ENCODE measurements around the gene TXNRD2.

The TXNRD2 gene

GRCh38 chr22:19933341-19934241, 8.0 kb downstream of the TXNRD2 start:
- TF ChIP-seq CTCF (IDR thresholded peaks at IDR 0.05; ENCODE audit: low read depth, low read length, missing control alignments) = no peak
- no peak overlapping the region for H3K4me3 ChIP-seq (ENCODE audit: low read depth, low read length)
- in situ Hi-C loops (cut with HindIII; ENCODE audit: low sequenced_read_pairs) = no loop called here
- no peak for DNase-seq (ENCODE audit: low read depth)

- in situ Hi-C loops (cut with HindIII; ENCODE audit: low sequenced_read_pairs) = no loop called here
Measured at GRCh38 chr22:19932367-19933206, 9.0 kb downstream of the TXNRD2 start.

GRCh38 chr22:19931514-19931913, 10.1 kb downstream of the TXNRD2 start:
- no peak overlapping the region for H3K4me3 ChIP-seq (ENCODE audit: low read depth, low read length)
- DNase-seq (ENCODE audit: low read depth) = no peak
- no peak for TF ChIP-seq CTCF (IDR thresholded peaks at IDR 0.05; ENCODE audit: low read depth, low read length, missing control alignments)
- in situ Hi-C loops (cut with HindIII; ENCODE audit: low sequenced_read_pairs) = no loop called here

More at GRCh38 chr22:19932367-19933206, 9.0 kb downstream of the TXNRD2 start:
- TF ChIP-seq CTCF (IDR thresholded peaks at IDR 0.05; ENCODE audit: low read depth, low read length, missing control alignments) = no peak
- no peak for DNase-seq (ENCODE audit: low read depth)
- no peak overlapping the region for H3K4me3 ChIP-seq (ENCODE audit: low read depth, low read length)

GRCh38 chr22:19930551-19931486, 10.8 kb downstream of the TXNRD2 start:
- no peak for DNase-seq (ENCODE audit: low read depth)
- no peak for TF ChIP-seq CTCF (IDR thresholded peaks at IDR 0.05; ENCODE audit: low read depth, low read length, missing control alignments)
- no peak overlapping the region for H3K4me3 ChIP-seq (ENCODE audit: low read depth, low read length)
- in situ Hi-C loops (cut with HindIII; ENCODE audit: low sequenced_read_pairs) = no loop called here

GRCh38 chr22:19929586-19930550, 11.8 kb downstream of the TXNRD2 start:
- no peak for TF ChIP-seq CTCF (IDR thresholded peaks at IDR 0.05; ENCODE audit: low read depth, low read length, missing control alignments)
- in situ Hi-C loops (cut with HindIII; ENCODE audit: low sequenced_read_pairs) = no loop called here
- no peak overlapping the region for H3K4me3 ChIP-seq (ENCODE audit: low read depth, low read length)
- no peak for DNase-seq (ENCODE audit: low read depth)
